Colonic mucosa (tissue), 4 donors: ENCODE data around the gene ARIH2. TPM values are rescaled to one million over a fixed set of nuclear protein-coding genes. Genes with fewer than 3 reads are reported as not detected.

Source experiments
- DNase-seq: peaks from one replicate; pipeline ENCODE4 v3.0.0-alpha.2; 2020
- H3K27ac ChIP-seq: fragments of 200-600 bp; one replicate; pipeline ENCODE4 v1.8.0; 2021
- H3K27me3 ChIP-seq: fragments of 200-600 bp; one replicate; pipeline ENCODE4 v1.8.0; 2021
- H3K36me3 ChIP-seq: fragments of 200-600 bp; one replicate; pipeline ENCODE4 v1.8.0; 2021
- H3K4me1 ChIP-seq: fragments of 200-600 bp; one replicate; pipeline ENCODE4 v1.8.0; 2021; ENCODE audit warnings: mild to moderate bottlenecking
- H3K4me3 ChIP-seq: fragments of 200-600 bp; one replicate; pipeline ENCODE4 v1.8.0; 2021
- H3K9ac ChIP-seq, 2 donors: one replicate each; pipeline ENCODE4 v1.7.0; 2013; ENCODE audit warnings: control low read depth in 2 of 2, low read depth in 2 of 2, low read length in 2 of 2
- H3K9me3 ChIP-seq: fragments of 200-600 bp; one replicate; pipeline ENCODE4 v1.8.0; 2021
- CTCF ChIP-seq: fragments of 200-600 bp; IDR thresholded peaks from one replicate; pipeline ENCODE4 v1.8.0; 2022; ENCODE audit warnings: antibody characterized with exemption, mild to moderate bottlenecking
- intact Hi-C: fragments of 100-400 bp; cut with DNase I; formaldehyde crosslinking; loops from one replicate; pipeline ENCODE4 v1.14.1; 2022
- total RNA-seq, 2 donors: library from RNA; stranded (reverse); fragmentation: NEBNext Ultra II Directional in 1 of 2; extraction: Animal tissue kit (Norgen Biotek cat#: 25700) in 1 of 2; gene quantifications; one replicate each; pipeline ENCODE4 v1.2.1, GENCODE V29; 2021
- donor health status: healthy.
- donor health status: DM: no; HTN: no; CAD: no.
- donor health status: DM: no; HTN: no; CAD: no.

Gene ARIH2
- total RNA-seq, 2 donors from 2014 or later, result 55.6 to 77.4 TPM

GRCh38 chr3:49023775-49024174, 105.1 kb downstream of the ARIH2 start:
- no peaks in the 10 kb centered on the region for H3K9me3 ChIP-seq
- intact Hi-C loops, result no loop called here
- no peak overlapping the region for H3K9ac ChIP-seq
- H3K27ac ChIP-seq, result no peak overlapping the region
- DNase-seq, result no peak
- peaks cover 18% of the 10 kb centered on the region for H3K4me1 ChIP-seq
- TF ChIP-seq CTCF, result no peak
- no peaks in the 10 kb centered on the region for H3K27me3 ChIP-seq
- H3K36me3 ChIP-seq, result peaks cover 4% of the 10 kb centered on the region
- H3K4me3 ChIP-seq, result no peak overlapping the region

GRCh38 chr3:49024449-49024848, 105.8 kb downstream of the ARIH2 start:
- Histone ChIP-seq H3K4me3 (no peak overlapping the region), H3K9ac (no peak overlapping the region), H3K4me1 (peaks cover 15% of the 10 kb centered on the region), H3K27ac (no peak overlapping the region), H3K9me3 (no peaks in the 10 kb centered on the region), H3K36me3 (peaks cover 4% of the 10 kb centered on the region), H3K27me3 (no peaks in the 10 kb centered on the region)
- intact Hi-C loops, result no loop called here
- no peak for DNase-seq
- TF ChIP-seq CTCF, result no peak

- no peak for TF ChIP-seq CTCF
- H3K9me3 ChIP-seq, result no peaks in the 10 kb centered on the region
- intact Hi-C loops, result no loop called here
- H3K9ac ChIP-seq, result no peak overlapping the region
- H3K36me3 ChIP-seq, result peaks cover 4% of the 10 kb centered on the region
- H3K27me3 ChIP-seq, result no peaks in the 10 kb centered on the region
- no peak overlapping the region for H3K4me3 ChIP-seq
- peaks cover 15% of the 10 kb centered on the region for H3K4me1 ChIP-seq
- H3K27ac ChIP-seq, result no peak overlapping the region
- DNase-seq, result no peak
Observed at GRCh38 chr3:49025005-49025792, 106.6 kb downstream of the ARIH2 start.

- Histone ChIP-seq H3K36me3 (peaks cover 4% of the 10 kb centered on the region), H3K9me3 (no peaks in the 10 kb centered on the region), H3K9ac (no peak overlapping the region), H3K4me1 (peaks cover 15% of the 10 kb centered on the region), H3K27me3 (no peaks in the 10 kb centered on the region), H3K27ac (no peak overlapping the region), H3K4me3 (no peak overlapping the region)
- DNase-seq, result no peak
- intact Hi-C loops, result no loop called here
- no peak for TF ChIP-seq CTCF
Observed at GRCh38 chr3:49025793-49026520, 107.3 kb downstream of the ARIH2 start.

GRCh38 chr3:49026536-49026935, 107.9 kb downstream of the ARIH2 start:
- peaks cover 15% of the 10 kb centered on the region for H3K4me1 ChIP-seq
- no peaks in the 10 kb centered on the region for H3K27me3 ChIP-seq
- no peak for DNase-seq
- H3K9ac ChIP-seq, result no peak overlapping the region
- no peak overlapping the region for H3K4me3 ChIP-seq
- H3K36me3 ChIP-seq, result peaks cover 4% of the 10 kb centered on the region
- intact Hi-C loops, result no loop called here
- H3K9me3 ChIP-seq, result no peaks in the 10 kb centered on the region
- TF ChIP-seq CTCF, result no peak
- no peak overlapping the region for H3K27ac ChIP-seq
